Neural cell (in vitro differentiated cells): ENCODE measurements around the gene LGR4. TPM values are rescaled to one million over a fixed set of nuclear protein-coding genes. Genes with fewer than 3 reads are reported as not detected.

Source experiments
- H2AFZ ChIP-seq: fragments of 200-600, 300-800 bp; sonication (generic), shearing (Covaris generic); 2 replicates; pipeline ENCODE4 v1.6.0; 2014; ENCODE audit warnings: low read depth, mild to moderate bottlenecking, antibody characterized with exemption, low read length, moderate library complexity
- H3F3A ChIP-seq: fragments of 200-600 bp; shearing (Covaris generic); 2 replicates; pipeline ENCODE4 v1.6.1; 2016; ENCODE audit warnings: mild to moderate bottlenecking, moderate library complexity, mixed read lengths, antibody characterized with exemption, low read length; ENCODE audit not compliant: insufficient read depth, poor library complexity, severe bottlenecking
- H3K27ac ChIP-seq: fragments of 200-600, 300-800 bp; sonication (generic), shearing (Covaris generic); 2 replicates; pipeline ENCODE4 v1.5.1; 2014; ENCODE audit warnings: mild to moderate bottlenecking, low read length, moderate library complexity
- H3K27me3 ChIP-seq: fragments of 300-800, 200-600 bp; sonication (generic), shearing (Covaris generic); 2 replicates; pipeline ENCODE4 v1.6.0; 2014; ENCODE audit warnings: mild to moderate bottlenecking, low read depth, low read length, moderate library complexity; ENCODE audit not compliant: insufficient read depth
- H3K36me3 ChIP-seq: fragments of 300-800, 200-600 bp; sonication (generic), shearing (Covaris generic); 2 replicates; pipeline ENCODE4 v1.5.1; 2014; ENCODE audit warnings: mild to moderate bottlenecking, antibody characterized with exemption, low read length, moderate library complexity; ENCODE audit not compliant: insufficient read depth
- H3K4me2 ChIP-seq: fragments of 300-800, 200-600 bp; sonication (generic), shearing (Covaris generic); 2 replicates; pipeline ENCODE4 v1.6.0; 2014; ENCODE audit warnings: mild to moderate bottlenecking, low read length
- H3K4me3 ChIP-seq: fragments of 300-800, 200-600 bp; sonication (generic), shearing (Covaris generic); 2 replicates; pipeline ENCODE4 v1.5.1; 2014; ENCODE audit warnings: mild to moderate bottlenecking, low read length, moderate library complexity
- H3K79me2 ChIP-seq: fragments of 200-600 bp; shearing (Covaris generic); replicated peaks from 2 replicates; pipeline ENCODE4 v1.6.0; 2014; ENCODE audit warnings: mild to moderate bottlenecking, low read length, moderate library complexity; ENCODE audit not compliant: insufficient read depth
- H3K9ac ChIP-seq: fragments of 300-800, 200-600 bp; sonication (generic), shearing (Covaris generic); 2 replicates; pipeline ENCODE4 v1.6.1; 2016; ENCODE audit warnings: mild to moderate bottlenecking, low read length, mixed read lengths
- H3K9me2 ChIP-seq: fragments of 200-600 bp; shearing (Covaris generic); 2 replicates; pipeline ENCODE4 v1.6.1; 2016; ENCODE audit warnings: mild to moderate bottlenecking, low read length, mixed read lengths; ENCODE audit not compliant: insufficient read depth
- H3K9me3 ChIP-seq: fragments of 200-600, 300-800 bp; sonication (generic), shearing (Covaris generic); 2 replicates; pipeline ENCODE4 v1.6.1; 2016; ENCODE audit warnings: mild to moderate bottlenecking, mixed run types, low read length, moderate library complexity, mixed read lengths
- H4K20me1 ChIP-seq: fragments of 200-600 bp; shearing (Covaris generic); 2 replicates; pipeline ENCODE4 v1.6.1; 2016; ENCODE audit warnings: mild to moderate bottlenecking, mixed run types; ENCODE audit not compliant: insufficient read depth
- EP300 ChIP-seq: fragments of 450-650 bp; conservative IDR thresholded peaks from 2 replicates; pipeline ENCODE4 v1.6.1; 2014; ENCODE audit warnings: antibody characterized with exemption, mild to moderate bottlenecking, moderate library complexity; ENCODE audit not compliant: poor library complexity, severe bottlenecking
- EZH2 ChIP-seq: fragments of 200-600, 300-800 bp; shearing (Covaris generic), sonication (generic); IDR thresholded peaks from 2 replicates; pipeline ENCODE4 v1.6.1; 2014; ENCODE audit warnings: antibody characterized with exemption, low read length, borderline replicate concordance, mild to moderate bottlenecking; ENCODE audit not compliant: insufficient read depth, poor library complexity, severe bottlenecking
- MXI1 ChIP-seq: fragments of 450-650 bp; conservative IDR thresholded peaks from 2 replicates; pipeline ENCODE4 v1.6.1; 2014; ENCODE audit warnings: antibody characterized with exemption, mild to moderate bottlenecking; ENCODE audit not compliant: poor library complexity, severe bottlenecking
- POLR2AphosphoS5 ChIP-seq: IDR thresholded peaks from 2 replicates; pipeline ENCODE4 v1.6.1; 2012
- RAD21 ChIP-seq: fragments of 450-650 bp; conservative IDR thresholded peaks from 2 replicates; pipeline ENCODE4 v1.6.1; 2014; ENCODE audit warnings: antibody characterized with exemption, mild to moderate bottlenecking, moderate library complexity
- SMC3 ChIP-seq: fragments of 450-650 bp; conservative IDR thresholded peaks from 2 replicates; pipeline ENCODE4 v1.6.1; 2014; ENCODE audit warnings: antibody characterized with exemption, mild to moderate bottlenecking, moderate library complexity; ENCODE audit not compliant: poor library complexity
- TAF1 ChIP-seq: IDR thresholded peaks from 2 replicates; pipeline ENCODE4 v1.6.1; 2012; ENCODE audit warnings: low read depth
- polyA plus RNA-seq: library from polyadenylated mRNA; depleted of rRNA; stranded (reverse); fragments of >200 nt; gene quantifications from 2 replicates; pipeline ENCODE4 v1.2.3, GENCODE V29; 2014
- TF ChIP-seq, protein P1 (sequence below): IDR thresholded peaks from 2 replicates; pipeline ENCODE4 v1.6.1; 2012; ENCODE audit warnings: borderline replicate concordance
- TF ChIP-seq, protein P2 (sequence below): fragments of 450-650 bp; IDR thresholded peaks from 2 replicates; pipeline ENCODE4 v1.5.1; 2014; ENCODE audit warnings: antibody characterized with exemption, mild to moderate bottlenecking, moderate library complexity; ENCODE audit not compliant: poor library complexity, severe bottlenecking

LGR4 gene
- polyA plus RNA-seq, 1 donor from 2014 or later = 11.2 TPM

- Histone ChIP-seq H3K36me3 (no peaks in the 10 kb centered on the region), H3K4me2 (no peak overlapping the region), H3K4me3 (no peak overlapping the region), H3K9me2 (no peaks in the 10 kb centered on the region), H4K20me1 (no peaks in the 10 kb centered on the region), H3K27ac (no peak overlapping the region), H3K27me3 (no peaks in the 10 kb centered on the region), H2AFZ (no peak overlapping the region), H3K9ac (no peak overlapping the region), H3K9me3 (no peaks in the 10 kb centered on the region), H3K79me2 (peaks cover 32% of the 10 kb centered on the region), H3F3A (no peaks in the 10 kb centered on the region)
- TF ChIP-seq, protein P1, sequence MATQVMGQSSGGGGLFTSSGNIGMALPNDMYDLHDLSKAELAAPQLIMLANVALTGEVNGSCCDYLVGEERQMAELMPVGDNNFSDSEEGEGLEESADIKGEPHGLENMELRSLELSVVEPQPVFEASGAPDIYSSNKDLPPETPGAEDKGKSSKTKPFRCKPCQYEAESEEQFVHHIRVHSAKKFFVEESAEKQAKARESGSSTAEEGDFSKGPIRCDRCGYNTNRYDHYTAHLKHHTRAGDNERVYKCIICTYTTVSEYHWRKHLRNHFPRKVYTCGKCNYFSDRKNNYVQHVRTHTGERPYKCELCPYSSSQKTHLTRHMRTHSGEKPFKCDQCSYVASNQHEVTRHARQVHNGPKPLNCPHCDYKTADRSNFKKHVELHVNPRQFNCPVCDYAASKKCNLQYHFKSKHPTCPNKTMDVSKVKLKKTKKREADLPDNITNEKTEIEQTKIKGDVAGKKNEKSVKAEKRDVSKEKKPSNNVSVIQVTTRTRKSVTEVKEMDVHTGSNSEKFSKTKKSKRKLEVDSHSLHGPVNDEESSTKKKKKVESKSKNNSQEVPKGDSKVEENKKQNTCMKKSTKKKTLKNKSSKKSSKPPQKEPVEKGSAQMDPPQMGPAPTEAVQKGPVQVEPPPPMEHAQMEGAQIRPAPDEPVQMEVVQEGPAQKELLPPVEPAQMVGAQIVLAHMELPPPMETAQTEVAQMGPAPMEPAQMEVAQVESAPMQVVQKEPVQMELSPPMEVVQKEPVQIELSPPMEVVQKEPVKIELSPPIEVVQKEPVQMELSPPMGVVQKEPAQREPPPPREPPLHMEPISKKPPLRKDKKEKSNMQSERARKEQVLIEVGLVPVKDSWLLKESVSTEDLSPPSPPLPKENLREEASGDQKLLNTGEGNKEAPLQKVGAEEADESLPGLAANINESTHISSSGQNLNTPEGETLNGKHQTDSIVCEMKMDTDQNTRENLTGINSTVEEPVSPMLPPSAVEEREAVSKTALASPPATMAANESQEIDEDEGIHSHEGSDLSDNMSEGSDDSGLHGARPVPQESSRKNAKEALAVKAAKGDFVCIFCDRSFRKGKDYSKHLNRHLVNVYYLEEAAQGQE = no peak
- no peak for TF ChIP-seq RAD21
- TF ChIP-seq EZH2 = no peak
- TF ChIP-seq, protein P2, sequence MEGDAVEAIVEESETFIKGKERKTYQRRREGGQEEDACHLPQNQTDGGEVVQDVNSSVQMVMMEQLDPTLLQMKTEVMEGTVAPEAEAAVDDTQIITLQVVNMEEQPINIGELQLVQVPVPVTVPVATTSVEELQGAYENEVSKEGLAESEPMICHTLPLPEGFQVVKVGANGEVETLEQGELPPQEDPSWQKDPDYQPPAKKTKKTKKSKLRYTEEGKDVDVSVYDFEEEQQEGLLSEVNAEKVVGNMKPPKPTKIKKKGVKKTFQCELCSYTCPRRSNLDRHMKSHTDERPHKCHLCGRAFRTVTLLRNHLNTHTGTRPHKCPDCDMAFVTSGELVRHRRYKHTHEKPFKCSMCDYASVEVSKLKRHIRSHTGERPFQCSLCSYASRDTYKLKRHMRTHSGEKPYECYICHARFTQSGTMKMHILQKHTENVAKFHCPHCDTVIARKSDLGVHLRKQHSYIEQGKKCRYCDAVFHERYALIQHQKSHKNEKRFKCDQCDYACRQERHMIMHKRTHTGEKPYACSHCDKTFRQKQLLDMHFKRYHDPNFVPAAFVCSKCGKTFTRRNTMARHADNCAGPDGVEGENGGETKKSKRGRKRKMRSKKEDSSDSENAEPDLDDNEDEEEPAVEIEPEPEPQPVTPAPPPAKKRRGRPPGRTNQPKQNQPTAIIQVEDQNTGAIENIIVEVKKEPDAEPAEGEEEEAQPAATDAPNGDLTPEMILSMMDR = no peak
- no peak for TF ChIP-seq EP300
Measured at GRCh38 chr11:27416568-27417176, 55.9 kb downstream of the LGR4 start.

DNA sequence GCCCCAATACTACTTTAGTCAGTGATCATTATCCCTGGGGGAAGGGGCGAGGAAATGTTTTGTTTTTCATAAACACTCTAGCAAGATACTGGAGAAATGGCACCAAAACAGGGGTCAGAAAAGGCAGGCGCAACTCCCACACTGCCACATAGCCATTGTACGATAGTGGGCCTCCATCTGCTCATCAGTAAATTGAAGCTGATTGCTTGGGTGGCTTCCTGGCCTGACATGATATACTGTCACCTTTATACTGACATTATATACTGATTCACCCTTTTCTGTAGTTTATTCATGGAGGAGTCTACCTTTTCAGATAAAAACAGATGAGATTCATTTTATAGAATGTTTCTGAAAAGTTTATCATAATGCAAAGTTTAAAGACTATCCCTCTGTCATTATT is 57.9 kb downstream of the LGR4 start:
- Histone ChIP-seq H3K36me3 (no peaks in the 10 kb centered on the region), H3F3A (no peaks in the 10 kb centered on the region), H3K27ac (no peak overlapping the region), H4K20me1 (no peaks in the 10 kb centered on the region), H3K9me3 (no peaks in the 10 kb centered on the region), H3K79me2 (peaks cover 20% of the 10 kb centered on the region), H2AFZ (no peak overlapping the region), H3K4me2 (no peak overlapping the region), H3K4me3 (no peak overlapping the region), H3K9ac (no peak overlapping the region), H3K9me2 (no peaks in the 10 kb centered on the region), H3K27me3 (no peaks in the 10 kb centered on the region)
- TF ChIP-seq POLR2AphosphoS5 (no peak), EZH2 (no peak), TAF1 (no peak), RAD21 (no peak), MXI1 (no peak), SMC3 (no peak), EP300 (no peak)
- TF ChIP-seq, protein P1 = no peak
- TF ChIP-seq, protein P2 = no peak
